Activated CD4-positive, alpha-beta T cell treated with anti-CD3 and anti-CD28 coated beads for 36 hours (primary cell): Measurements from ENCODE around the gene GPLD1. TPM values are rescaled to one million over a fixed set of nuclear protein-coding genes. Genes with fewer than 3 reads are reported as not detected.

Experiments
- ATAC-seq: fragments of 200-7000 bp; cut with Tn5 transposase; one replicate; pipeline ENCODE4 v1.10.0; 2021; ENCODE audit warnings: mild to moderate bottlenecking, moderate library complexity
- CTCF ChIA-PET: fragments of 350-600 bp; sonication (Branson Sonifier 250); formaldehyde crosslinking; loops from one replicate; lab custom pipeline; 2021; ENCODE audit warnings: antibody characterized with exemption; lab: Charles Lee
- POLR2A ChIA-PET: fragments of 350-600 bp; sonication (Branson Sonifier 250); formaldehyde crosslinking; loops from one replicate; lab custom pipeline; 2021; ENCODE audit warnings: antibody characterized with exemption, inconsistent platforms; lab: Charles Lee
- DNase-seq: peaks from one replicate; pipeline ENCODE4 v3.0.0-alpha.2; 2020
- H3K27ac Mint-ChIP-seq: one replicate; pipeline ENCODE4 v1.8.0; 2021; ENCODE audit warnings: mixed read lengths
- H3K27me3 Mint-ChIP-seq: one replicate; pipeline ENCODE4 v1.8.0; 2021; ENCODE audit warnings: mixed read lengths
- H3K36me3 Mint-ChIP-seq: one replicate; pipeline ENCODE4 v1.8.0; 2021; ENCODE audit warnings: low read depth, mixed read lengths
- H3K4me1 Mint-ChIP-seq: one replicate; pipeline ENCODE4 v1.8.0; 2021; ENCODE audit warnings: mixed read lengths
- H3K4me3 Mint-ChIP-seq: one replicate; pipeline ENCODE4 v1.8.0; 2021; ENCODE audit warnings: mild to moderate bottlenecking, moderate library complexity, mixed read lengths
- H3K9me3 Mint-ChIP-seq: one replicate; pipeline ENCODE4 v1.8.0; 2021; ENCODE audit warnings: low read depth, mixed read lengths
- intact Hi-C, 2 experiments: fragments of 100-400 bp; cut with DNase I in 1 of 2; cut with micrococcal nuclease in 1 of 2; formaldehyde crosslinking; loops; one replicate each; pipeline versions ENCODE4 v1.14.2 to v1.15.1; 2022 to 2024; cut with DNase I, micrococcal nuclease
- total RNA-seq, 2 experiments: library from RNA; stranded (reverse); gene quantifications; one replicate each; pipeline ENCODE4 v1.2.3, GENCODE V29; 2021

The GPLD1 gene
- total RNA-seq, 2 experiments from 2014 or later: 0.62 to 0.67 TPM

- Mint-ChIP-seq H3K9me3 (peaks cover 5% of the 10 kb centered on the region), H3K4me3 (no peak overlapping the region), H3K27me3 (no peaks in the 10 kb centered on the region), H3K4me1 (peaks cover 17% of the 10 kb centered on the region), H3K27ac (no peak overlapping the region), H3K36me3 (peaks cover 16% of the 10 kb centered on the region)
- DNase-seq (no peak), ATAC-seq (no peak)
- intact Hi-C loops: no loop called here
- ChIA-PET POLR2A (no interaction called here), CTCF (no interaction called here)
Observed at GRCh38 chr6:24497254-24497970, 8.0 kb upstream of the GPLD1 start.

- ChIA-PET CTCF (interaction anchor here (0.5 to 2.1 kb wide), 13 partner anchors 19 to 359 kb away, joined by 3 to 10 read pairs (median 4); no protein-coding TSS in a partner anchor), POLR2A (interaction anchor here (0.6 kb wide), 1 partner anchor 679 kb away, joined by 3 read pairs; no protein-coding TSS in a partner anchor)
- H3K36me3 Mint-ChIP-seq: peaks cover 16% of the 10 kb centered on the region
- H3K27ac Mint-ChIP-seq: peak within 1 kb of the TSS; percentile 76
- DNase-seq (peak; percentile 92), ATAC-seq (peak; percentile 84)
- H3K4me3 Mint-ChIP-seq: peak within 1 kb of the TSS; percentile 77
- H3K27me3 Mint-ChIP-seq: no peaks in the 10 kb centered on the region
- H3K4me1 Mint-ChIP-seq: peaks cover 14% of the 10 kb centered on the region
- intact Hi-C loops: loop anchor here in 1 of 2 experiments (1.0 to 2.0 kb wide), 3 partner anchors 92 to 171 kb away; partner anchors contain the start of genes MRS2 and TDP2
- H3K9me3 Mint-ChIP-seq: peaks cover 5% of the 10 kb centered on the region
Observed at GRCh38 chr6:24494821-24495795, 5.7 kb upstream of the GPLD1 start, which contains the start of gene ALDH5A1. Gene ALDH5A1 (plus strand): TSS chr6:24494969. CDS start chr6:24494997, 28 bp downstream.

- H3K4me1 Mint-ChIP-seq: peaks cover 14% of the 10 kb centered on the region
Observed at GRCh38 chr6:24493945-24494820, 4.8 kb upstream of the GPLD1 start.

GRCh38 chr6:24492475-24492874 lies 3.1 kb upstream of the GPLD1 start:
- intact Hi-C loops: no loop called here
- ATAC-seq: no peak
- peaks cover 14% of the 10 kb centered on the region for H3K36me3 Mint-ChIP-seq
- no peaks in the 10 kb centered on the region for H3K27me3 Mint-ChIP-seq
- no peak overlapping the region for H3K27ac Mint-ChIP-seq
- peaks cover 14% of the 10 kb centered on the region for H3K4me1 Mint-ChIP-seq
- H3K9me3 Mint-ChIP-seq: peaks cover 5% of the 10 kb centered on the region
- ChIA-PET POLR2A (no interaction called here), CTCF (no interaction called here)
- H3K4me3 Mint-ChIP-seq: no peak overlapping the region
- peak; percentile 19 for DNase-seq

More at GRCh38 chr6:24493945-24494820, 4.8 kb upstream of the GPLD1 start:
- Mint-ChIP-seq H3K4me3 (peak overlapping the region; percentile 77), H3K27ac (peak overlapping the region; percentile 51), H3K9me3 (peaks cover 5% of the 10 kb centered on the region), H3K27me3 (no peaks in the 10 kb centered on the region), H3K36me3 (peaks cover 16% of the 10 kb centered on the region)
- ChIA-PET POLR2A (interaction anchor here (0.6 kb wide), 2 partner anchors 86 to 680 kb away, joined by 3 to 8 read pairs; no protein-coding TSS in a partner anchor), CTCF (interaction anchor here (0.7 to 2.1 kb wide), 11 partner anchors 19 to 212 kb away, joined by 3 to 10 read pairs (median 5); no protein-coding TSS in a partner anchor)
- ATAC-seq (peak; percentile 9), DNase-seq (no peak)
- intact Hi-C loops: loop anchor here in 1 of 2 experiments (1.0 to 2.0 kb wide), 2 partner anchors 91 to 134 kb away; partner anchors contain the start of gene MRS2

GRCh38 chr6:24490948-24491347 lies 1.6 kb upstream of the GPLD1 start:
- POLR2A ChIA-PET: no interaction called here
- DNase-seq: no peak
- no peak overlapping the region for H3K27ac Mint-ChIP-seq
- no peak for ATAC-seq
- intact Hi-C loops: no loop called here
- H3K9me3 Mint-ChIP-seq: no peaks in the 10 kb centered on the region
- no peaks in the 10 kb centered on the region for H3K27me3 Mint-ChIP-seq
- no peaks in the 10 kb centered on the region for H3K36me3 Mint-ChIP-seq
- H3K4me1 Mint-ChIP-seq: peaks cover 14% of the 10 kb centered on the region
- H3K4me3 Mint-ChIP-seq: no peak overlapping the region
- CTCF ChIA-PET: no interaction called here

- Mint-ChIP-seq H3K9me3 (no peaks in the 10 kb centered on the region), H3K36me3 (no peaks in the 10 kb centered on the region), H3K27me3 (no peaks in the 10 kb centered on the region), H3K4me1 (peaks cover 11% of the 10 kb centered on the region), H3K27ac (no peak overlapping the region), H3K4me3 (no peak overlapping the region)
- intact Hi-C loops: no loop called here
- ATAC-seq (no peak), DNase-seq (no peak)
- ChIA-PET CTCF (interaction anchor here (0.6 to 1.0 kb wide), 3 partner anchors 8 to 462 kb away, joined by 3 to 4 read pairs (median 3); no protein-coding TSS in a partner anchor), POLR2A (no interaction called here)
Observed at GRCh38 chr6:24489881-24490280, 503 bp upstream of the GPLD1 start.

- Mint-ChIP-seq H3K4me1 (no peaks in the 10 kb centered on the region), H3K9me3 (no peaks in the 10 kb centered on the region), H3K4me3 (no peak overlapping the region), H3K27ac (no peak overlapping the region), H3K36me3 (no peaks in the 10 kb centered on the region), H3K27me3 (no peaks in the 10 kb centered on the region)
- no peak for DNase-seq
- intact Hi-C loops: no loop called here
- ATAC-seq: no peak
- ChIA-PET CTCF (no interaction called here), POLR2A (interaction anchor here (0.7 kb wide), 1 partner anchor 274 kb away, joined by 3 read pairs; no protein-coding TSS in a partner anchor)
Observed at GRCh38 chr6:24486065-24486464, 3.3 kb downstream of the GPLD1 start.

- ChIA-PET POLR2A (no interaction called here), CTCF (no interaction called here)
Observed at GRCh38 chr6:24484657-24485323, 4.6 kb downstream of the GPLD1 start.

GRCh38 chr6:24481449-24481848 lies 7.9 kb downstream of the GPLD1 start:
- CTCF ChIA-PET: interaction anchor here (0.7 to 1.3 kb wide), 2 partner anchors 9 to 18 kb away, joined by 4 read pairs; no protein-coding TSS in a partner anchor
- H3K36me3 Mint-ChIP-seq: no peaks in the 10 kb centered on the region
- H3K9me3 Mint-ChIP-seq: no peaks in the 10 kb centered on the region
- H3K4me1 Mint-ChIP-seq: no peaks in the 10 kb centered on the region
- no peak overlapping the region for H3K4me3 Mint-ChIP-seq
- H3K27me3 Mint-ChIP-seq: no peaks in the 10 kb centered on the region
- ATAC-seq: no peak
- intact Hi-C loops: no loop called here
- no peak overlapping the region for H3K27ac Mint-ChIP-seq
- POLR2A ChIA-PET: no interaction called here
- DNase-seq: no peak

More at GRCh38 chr6:24484657-24485323, 4.6 kb downstream of the GPLD1 start:
- no peak for DNase-seq
- Mint-ChIP-seq H3K9me3 (no peaks in the 10 kb centered on the region), H3K27ac (no peak overlapping the region), H3K27me3 (no peaks in the 10 kb centered on the region), H3K4me1 (no peaks in the 10 kb centered on the region), H3K36me3 (no peaks in the 10 kb centered on the region), H3K4me3 (no peak overlapping the region)
- intact Hi-C loops: no loop called here
- no peak for ATAC-seq

GRCh38 chr6:24480705-24481104 lies 8.7 kb downstream of the GPLD1 start:
- no peak for DNase-seq
- no peaks in the 10 kb centered on the region for H3K27me3 Mint-ChIP-seq
- ChIA-PET CTCF (interaction anchor here (0.6 to 1.3 kb wide), 2 partner anchors 9 to 43 kb away, joined by 3 to 4 read pairs; no protein-coding TSS in a partner anchor), POLR2A (no interaction called here)
- H3K9me3 Mint-ChIP-seq: no peaks in the 10 kb centered on the region
- ATAC-seq: no peak
- H3K36me3 Mint-ChIP-seq: no peaks in the 10 kb centered on the region
- no peaks in the 10 kb centered on the region for H3K4me1 Mint-ChIP-seq
- intact Hi-C loops: no loop called here
- H3K27ac Mint-ChIP-seq: no peak overlapping the region
- no peak overlapping the region for H3K4me3 Mint-ChIP-seq
